Brain microvascular endothelial cell (primary cell): Measurements from ENCODE around the gene STX16.
A peak's percentile ranks its signal among the peaks of the same experiment; 100 is the strongest.

Source experiments
- DNase-seq: peaks from one replicate; pipeline ENCODE4 v3.0.0-alpha.2; 2020
- H3K27ac ChIP-seq: fragments of 250-450 bp; sonication (Bioruptor Pico); 2 replicates; pipeline ENCODE4 v1.5.1; 2020; ENCODE audit warnings: mild to moderate bottlenecking, moderate library complexity
- H3K27me3 ChIP-seq: fragments of 250-450 bp; sonication (Bioruptor Pico); replicated peaks from 2 replicates; pipeline ENCODE4 v1.5.1; 2020; ENCODE audit warnings: mild to moderate bottlenecking
- H3K36me3 ChIP-seq: fragments of 250-450 bp; sonication (Bioruptor Pico); replicated peaks from 2 replicates; pipeline ENCODE4 v1.5.1; 2020; ENCODE audit warnings: mild to moderate bottlenecking
- H3K4me3 ChIP-seq: 2 replicates; pipeline ENCODE4 v1.5.1; 2011; ENCODE audit warnings: low read depth, mild to moderate bottlenecking, control low read depth, low read length, moderate library complexity
- CTCF ChIP-seq: IDR thresholded peaks from 2 replicates; pipeline ENCODE4 v1.5.1; 2011; ENCODE audit warnings: low read depth, mild to moderate bottlenecking, moderate library complexity, low read length, control low read depth, inconsistent platforms; ENCODE audit errors: missing control alignments
- in situ Hi-C: cut with HindIII; loops from 2 replicates; pipeline ENCODE4 v1.10.0; 2017; ENCODE audit warnings: low sequenced_read_pairs, low pct_ligation_motif_present

Gene STX16

DNA sequence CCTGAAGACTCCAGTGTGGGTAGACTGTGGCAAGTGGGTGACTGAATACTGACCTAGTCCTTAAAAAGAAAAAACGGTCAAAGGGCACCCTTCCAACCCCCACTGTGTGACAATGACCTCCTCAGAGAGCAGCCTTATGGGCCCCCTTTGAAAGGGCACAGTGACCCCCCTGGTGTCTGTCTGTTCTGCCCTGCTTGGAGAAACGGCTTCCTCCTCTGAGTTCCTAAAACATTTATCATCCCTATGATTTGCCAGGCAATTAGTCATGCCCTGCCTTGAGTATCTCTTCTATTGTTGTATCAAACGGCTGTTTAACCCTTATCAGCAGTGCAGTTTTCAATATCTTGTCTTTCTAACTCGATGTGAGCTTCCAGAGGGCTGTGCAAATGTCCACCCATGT lies 21.0 kb upstream of the STX16 start:
- Histone ChIP-seq H3K4me3 (no peak overlapping the region), H3K27me3 (no peaks in the 10 kb centered on the region)

DNA sequence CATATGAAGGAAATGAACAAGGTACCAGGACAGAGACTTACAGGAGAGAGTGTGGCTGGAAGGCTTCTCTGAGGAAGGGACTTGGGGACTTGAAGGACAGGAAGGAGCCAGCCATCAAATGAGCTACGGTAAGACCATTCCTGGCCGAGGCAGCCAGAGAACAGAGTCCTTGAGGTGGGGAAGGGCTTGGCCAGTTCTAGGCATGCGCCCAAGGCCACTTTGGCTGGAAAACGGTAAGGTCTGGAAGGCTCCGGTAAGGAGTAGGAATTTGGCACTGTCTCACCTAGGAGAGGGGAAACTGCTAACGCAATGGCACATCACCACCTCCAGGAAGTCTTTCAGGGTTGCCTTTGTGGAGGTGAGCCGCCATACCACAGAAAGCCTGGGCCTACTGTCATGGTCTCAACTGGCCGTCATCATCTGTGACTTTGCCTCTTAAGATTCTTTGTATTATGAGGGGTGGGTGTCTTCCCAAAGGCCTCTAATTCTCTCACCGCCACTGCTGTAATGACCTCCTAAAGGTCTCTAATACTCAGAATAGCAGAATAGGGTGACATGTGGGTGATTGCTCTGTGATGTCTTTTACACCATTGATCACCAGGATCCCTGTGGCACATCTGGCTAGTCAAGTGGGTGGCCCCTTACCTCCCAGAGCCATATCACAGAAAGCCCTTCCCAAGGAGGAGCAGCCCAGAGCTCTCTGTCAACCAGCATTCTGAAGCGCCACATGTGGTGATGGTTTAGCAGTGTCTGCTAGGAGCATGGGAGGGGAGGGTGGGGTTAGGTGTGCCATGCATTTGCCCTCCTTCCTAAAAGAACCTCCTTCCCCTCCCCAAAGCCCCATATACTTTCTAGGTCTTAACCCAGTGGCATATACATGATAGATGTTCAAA lies 17.7 kb upstream of the STX16 start:
- Histone ChIP-seq H3K27me3 (no peaks in the 10 kb centered on the region), H3K27ac (no peak overlapping the region), H3K36me3 (no peaks in the 10 kb centered on the region), H3K4me3 (no peak overlapping the region)
- in situ Hi-C loops: no loop called here
- no peak for TF ChIP-seq CTCF
- no peak for DNase-seq

More for the DNA sequence above, 21.0 kb upstream of the STX16 start:
- TF ChIP-seq CTCF: peak; percentile 10
- peak; percentile 72 for DNase-seq
- peak overlapping the region; percentile 68 for H3K27ac ChIP-seq
- H3K36me3 ChIP-seq: no peaks in the 10 kb centered on the region
- in situ Hi-C loops: no loop called here

- Histone ChIP-seq H3K27me3 (no peaks in the 10 kb centered on the region), H3K27ac (no peak overlapping the region), H3K4me3 (no peak overlapping the region), H3K36me3 (no peaks in the 10 kb centered on the region)
- in situ Hi-C loops: no loop called here
- no peak for TF ChIP-seq CTCF
- no peak for DNase-seq
Measured at GRCh38 chr20:58634059-58634458, 17.0 kb upstream of the STX16 start.

DNA sequence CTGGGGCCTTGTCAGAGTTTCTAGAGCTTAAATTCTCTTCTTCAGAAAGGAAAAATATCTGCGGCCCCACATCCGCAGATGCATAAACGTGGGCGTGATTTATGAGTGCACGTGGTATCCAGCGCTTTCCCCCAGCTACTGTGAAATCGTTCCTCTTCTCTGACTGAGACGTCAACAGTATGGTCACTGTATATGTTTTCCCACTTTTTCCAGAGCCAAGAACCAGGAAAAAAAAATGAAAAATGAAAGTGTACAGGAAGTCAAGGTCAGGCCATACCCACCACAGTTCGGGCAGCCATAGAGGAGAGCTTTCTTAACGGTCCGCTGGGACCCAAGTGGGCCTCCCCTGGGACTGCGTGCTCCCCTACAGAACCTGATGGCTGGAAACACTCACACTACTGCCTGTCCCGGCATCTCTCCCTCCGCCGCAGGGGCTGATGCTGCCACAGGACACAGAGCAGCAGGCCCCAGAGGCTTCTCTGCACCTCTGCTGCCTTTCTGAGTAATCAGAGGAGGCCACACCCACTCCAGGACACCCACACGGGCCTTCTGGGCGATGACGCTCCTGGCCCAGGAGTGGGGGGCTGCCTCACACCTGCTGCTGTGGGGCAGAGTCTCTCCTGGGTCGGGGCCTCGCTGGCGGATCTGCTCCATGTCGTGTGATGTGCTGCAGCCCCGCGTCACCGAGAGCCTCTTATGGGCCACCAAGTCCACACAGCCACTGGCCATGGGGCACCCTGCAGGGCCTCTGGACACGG lies 16.4 kb upstream of the STX16 start:
- no peak for TF ChIP-seq CTCF
- Histone ChIP-seq H3K27me3 (no peaks in the 10 kb centered on the region), H3K27ac (no peak overlapping the region), H3K4me3 (no peak overlapping the region), H3K36me3 (no peaks in the 10 kb centered on the region)
- in situ Hi-C loops: no loop called here
- no peak for DNase-seq

DNA sequence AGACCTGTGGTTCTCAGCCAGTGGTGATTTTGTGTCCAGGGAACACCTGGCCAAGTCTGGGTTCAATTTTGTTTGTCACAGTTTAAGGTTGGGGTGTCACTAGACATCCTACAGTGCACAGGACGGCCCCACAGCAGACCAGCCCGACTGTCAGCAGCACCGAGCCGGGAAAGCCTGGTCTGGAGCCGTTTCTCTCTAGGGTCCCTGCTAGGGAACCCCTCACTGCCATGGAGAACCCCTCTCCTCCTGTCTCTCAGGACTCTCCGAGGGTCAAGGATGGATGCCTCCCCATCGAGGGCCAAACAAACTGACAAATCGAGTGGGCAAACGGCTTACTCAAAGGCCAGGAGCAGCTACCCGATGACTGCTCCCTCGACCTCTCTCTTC lies 15.8 kb upstream of the STX16 start:
- in situ Hi-C loops: no loop called here
- H3K4me3 ChIP-seq: no peak overlapping the region
- no peak for TF ChIP-seq CTCF
- no peak for DNase-seq
- no peak overlapping the region for H3K27ac ChIP-seq
- H3K27me3 ChIP-seq: no peaks in the 10 kb centered on the region
- no peaks in the 10 kb centered on the region for H3K36me3 ChIP-seq
